IMR-90 (cell line): ENCODE measurements around the gene SCFD2. TPM values are rescaled to one million over a fixed set of nuclear protein-coding genes. Genes with fewer than 3 reads are reported as not detected.

Experiments used
- ATAC-seq: fragments of 200-7000 bp; cut with Tn5 transposase; 2 replicates; pipeline ENCODE4 v1.9.1; 2020; ENCODE audit warnings: low read depth, mild to moderate bottlenecking, moderate library complexity
- BruUV-seq: library from RNA; stranded (reverse); fragments of 400-500 nt; replicated peaks from 2 replicates; lab custom pipeline; 2021; lab: Mats Ljungman, UMichigan
- CTCF ChIA-PET: fragments of 300-600 bp; formaldehyde crosslinking; extraction: SDS; loops from one replicate; lab custom pipeline; 2021; ENCODE audit warnings: antibody characterized with exemption; lab: Yijun Ruan, JAX
- POLR2A ChIA-PET: fragments of 300-600 bp; sonication (Branson Sonifier 250); formaldehyde crosslinking; loops from one replicate; lab custom pipeline; 2022; ENCODE audit warnings: antibody characterized with exemption; ENCODE audit not compliant: unreplicated experiment; lab: Charles Lee
- DNase-seq: peaks from one replicate; pipeline ENCODE4 v3.0.0; 2013
- H2AFZ ChIP-seq: replicated peaks from 2 replicates; pipeline ENCODE3; 2013; ENCODE audit warnings: low read length, mild to moderate bottlenecking; ENCODE audit not compliant: poor library complexity
- H2AK5ac ChIP-seq: 2 replicates; pipeline ENCODE4 v1.6.1; 2013; ENCODE audit warnings: low read depth, low read length, inconsistent platforms
- H2AK9ac ChIP-seq: replicated peaks from 2 replicates; pipeline ENCODE3; 2013; ENCODE audit warnings: mild to moderate bottlenecking, low read depth, low read length, moderate library complexity; ENCODE audit not compliant: poor library complexity
- H2BK120ac ChIP-seq: 2 replicates; pipeline ENCODE4 v1.6.1; 2013; ENCODE audit warnings: low read depth, low read length, inconsistent platforms
- H2BK15ac ChIP-seq: 3 replicates; pipeline ENCODE4 v1.6.1; 2013; ENCODE audit warnings: low read depth, low read length, inconsistent platforms
- H2BK20ac ChIP-seq: 2 replicates; pipeline ENCODE4 v1.6.1; 2013; ENCODE audit warnings: low read depth, mild to moderate bottlenecking, inconsistent platforms, low read length, moderate library complexity
- H2BK5ac ChIP-seq: 2 replicates; pipeline ENCODE4 v1.6.1; 2013; ENCODE audit warnings: mild to moderate bottlenecking, low read depth, low read length, inconsistent platforms; ENCODE audit not compliant: poor library complexity, severe bottlenecking
- H3K14ac ChIP-seq: replicated peaks from 2 replicates; pipeline ENCODE4 v1.6.1; 2013; ENCODE audit warnings: low read depth, low read length, inconsistent platforms
- H3K18ac ChIP-seq: 2 replicates; pipeline ENCODE4 v1.6.1; 2013; ENCODE audit warnings: low read depth, low read length, control low read depth
- H3K23ac ChIP-seq: 2 replicates; pipeline ENCODE4 v1.6.1; 2013; ENCODE audit warnings: low read depth, low read length, inconsistent platforms
- H3K27ac ChIP-seq: 2 replicates; pipeline ENCODE4 v1.5.1; 2013; ENCODE audit warnings: mild to moderate bottlenecking, control low read depth, low read length; ENCODE audit not compliant: insufficient read depth
- H3K27me3 ChIP-seq: 2 replicates; pipeline ENCODE4 v1.6.1; 2013; ENCODE audit warnings: low read length; ENCODE audit not compliant: control insufficient read depth, insufficient read depth
- H3K36me3 ChIP-seq: 2 replicates; pipeline ENCODE4 v1.6.1; 2013; ENCODE audit warnings: low read length, mixed read lengths; ENCODE audit not compliant: control insufficient read depth, insufficient read depth
- H3K4ac ChIP-seq: 2 replicates; pipeline ENCODE4 v1.6.1; 2013; ENCODE audit warnings: low read depth, low read length, inconsistent platforms
- H3K4me1 ChIP-seq: 2 replicates; pipeline ENCODE4 v1.6.1; 2013; ENCODE audit warnings: low read length, mixed read lengths; ENCODE audit not compliant: control insufficient read depth, insufficient read depth
- H3K4me2 ChIP-seq: 2 replicates; pipeline ENCODE4 v1.6.1; 2013; ENCODE audit warnings: low read depth, mild to moderate bottlenecking, control low read depth, low read length, moderate library complexity
- H3K4me3 ChIP-seq: 2 replicates; pipeline ENCODE4 v1.5.1; 2013; ENCODE audit warnings: low read depth, mild to moderate bottlenecking, control low read depth, low read length, moderate library complexity; ENCODE audit not compliant: insufficient read depth
- H3K56ac ChIP-seq: 2 replicates; pipeline ENCODE4 v1.6.1; 2013; ENCODE audit warnings: low read length, inconsistent platforms; ENCODE audit not compliant: insufficient read depth; ENCODE audit errors: extremely low read depth
- H3K79me1 ChIP-seq, 2 experiments: 2 replicates each; pipeline ENCODE4 v1.6.1; 2013; ENCODE audit warnings: low read length in 2 of 2, inconsistent platforms in 1 of 2, low read depth in 1 of 2
- H3K9ac ChIP-seq: 2 replicates; pipeline ENCODE4 v1.6.1; 2013; ENCODE audit warnings: low read depth, low read length, control low read depth
- H3K9me1 ChIP-seq: 2 replicates; pipeline ENCODE4 v1.6.1; 2013; ENCODE audit warnings: low read length, inconsistent platforms; ENCODE audit not compliant: insufficient read depth
- H3K9me3 ChIP-seq: 2 replicates; pipeline ENCODE4 v1.6.1; 2013; ENCODE audit warnings: low read length; ENCODE audit not compliant: control insufficient read depth, insufficient read depth
- H4K20me1 ChIP-seq: 2 replicates; pipeline ENCODE4 v1.6.1; 2013; ENCODE audit warnings: low read length, inconsistent platforms; ENCODE audit not compliant: insufficient read depth
- H4K5ac ChIP-seq: 2 replicates; pipeline ENCODE4 v1.6.1; 2013; ENCODE audit warnings: mild to moderate bottlenecking, low read depth, low read length, control low read depth
- H4K8ac ChIP-seq, 2 experiments: 2 replicates each; pipeline ENCODE4 v1.6.1; 2013; ENCODE audit warnings: low read depth in 2 of 2, low read length in 2 of 2, control low read depth in 1 of 2, inconsistent platforms in 1 of 2
- H4K91ac ChIP-seq: 2 replicates; pipeline ENCODE4 v1.6.1; 2013; ENCODE audit warnings: low read depth, low read length, inconsistent platforms; ENCODE audit not compliant: insufficient read depth
- BHLHE40 ChIP-seq: fragments of 150-350 bp; IDR thresholded peaks from 2 replicates; pipeline ENCODE4 v1.6.1; 2016; ENCODE audit warnings: mild to moderate bottlenecking, low read depth, low read length
- CEBPB ChIP-seq: IDR thresholded peaks from 2 replicates; pipeline ENCODE4 v1.6.1; 2012; ENCODE audit warnings: low read depth, low read length, improper control_type of control experiment
- ELK1 ChIP-seq: fragments of 150-350 bp; IDR thresholded peaks from 2 replicates; pipeline ENCODE4 v1.6.1; 2016; ENCODE audit warnings: low read depth, mild to moderate bottlenecking, low read length, moderate library complexity, borderline replicate concordance
- FOS ChIP-seq: fragments of 150-350 bp; IDR thresholded peaks from 2 replicates; pipeline ENCODE4 v1.6.1; 2016; ENCODE audit warnings: low read depth, low read length
- MAFK ChIP-seq: IDR thresholded peaks from 2 replicates; pipeline ENCODE4 v1.6.1; 2012; ENCODE audit warnings: low read depth, low read length, improper control_type of control experiment
- MAZ ChIP-seq: IDR thresholded peaks from 2 replicates; pipeline ENCODE4 v1.6.1; 2012; ENCODE audit warnings: low read depth, mild to moderate bottlenecking, low read length, improper control_type of control experiment, moderate library complexity, borderline replicate concordance
- MXI1 ChIP-seq: IDR thresholded peaks from 2 replicates; pipeline ENCODE4 v1.6.1; 2012; ENCODE audit warnings: low read depth, mild to moderate bottlenecking, low read length, moderate library complexity, borderline replicate concordance
- POLR2A ChIP-seq: IDR thresholded peaks from 2 replicates; pipeline ENCODE4 v1.6.1; 2012; ENCODE audit warnings: mild to moderate bottlenecking, low read depth, low read length
- RAD21 ChIP-seq: IDR thresholded peaks from 2 replicates; pipeline ENCODE4 v1.6.1; 2012; ENCODE audit warnings: low read length, improper control_type of control experiment
- RFX5 ChIP-seq: IDR thresholded peaks from 2 replicates; pipeline ENCODE4 v1.8.0; 2012; ENCODE audit warnings: low read depth, mild to moderate bottlenecking, low read length, moderate library complexity
- SMC3 ChIP-seq: fragments of 150-350 bp; IDR thresholded peaks from 2 replicates; pipeline ENCODE4 v1.6.1; 2016; ENCODE audit warnings: low read depth, mild to moderate bottlenecking, antibody characterized with exemption, low read length, moderate library complexity
- USF2 ChIP-seq: fragments of 150-350 bp; IDR thresholded peaks from 2 replicates; pipeline ENCODE4 v1.6.1; 2017; ENCODE audit warnings: mild to moderate bottlenecking, antibody characterized with exemption, low read length, low read depth
- dilution Hi-C: fragments of 300-500 bp; cut with HindIII; formaldehyde crosslinking; loops from one replicate; pipeline ENCODE4 v1.14.3; 2018; ENCODE audit warnings: low sequenced_read_pairs; ENCODE audit not compliant: unreplicated experiment
- in situ Hi-C: fragments of 300-500 bp; cut with MboI; formaldehyde crosslinking; loops from 3 replicates; pipeline ENCODE4 v1.14.3; 2019; ENCODE audit warnings: low sequenced_read_pairs, inconsistent platforms, mixed read lengths
- intact Hi-C: fragments of 100-400 bp; cut with micrococcal nuclease; formaldehyde crosslinking; loops from 2 replicates; pipeline ENCODE4 v1.10.0; 2022
- polyA plus RNA-seq, 3 experiments: library from polyadenylated mRNA; depleted of rRNA; stranded (reverse); fragments of >200 nt; gene quantifications; 2 replicates each; pipeline ENCODE4 v1.2.3, GENCODE V29; 2012; ENCODE audit warnings: low replicate concordance in 1 of 3
- total RNA-seq: library from RNA; depleted of rRNA; stranded (reverse); fragments of >200 nt; gene quantifications from 2 replicates; pipeline ENCODE4 v1.2.3, GENCODE V29; 2012
- TF ChIP-seq, protein P1 (sequence below): conservative IDR thresholded peaks from 2 replicates; pipeline ENCODE4 v1.5.1; 2012; ENCODE audit warnings: mild to moderate bottlenecking, low read depth, low read length, improper control_type of control experiment

Gene SCFD2
- total and polyA plus RNA-seq, 2 of the 4 experiments (the other 2 are of a cell fraction): 18.9 to 62.4 TPM

- intact Hi-C loops (no loop called here), dilution Hi-C loops (no loop called here), in situ Hi-C loops (no loop called here)
- no peak overlapping the region for H4K91ac ChIP-seq
- H3K23ac ChIP-seq: no peak overlapping the region
- H2BK20ac ChIP-seq: no peak overlapping the region
- ATAC-seq (no peak), DNase-seq (no peak)
- H4K8ac ChIP-seq: no peak overlapping the region
- no peak overlapping the region for H3K4me2 ChIP-seq
- H2AFZ ChIP-seq: no peak overlapping the region
- no peaks in the 10 kb centered on the region for H3K36me3 ChIP-seq
- H2AK5ac ChIP-seq: no peak overlapping the region
- H3K9me1 ChIP-seq: 0 out of 2 replicates have a peak, but pooled peaks cover 3% of the 10 kb centered on the region
- H3K9me3 ChIP-seq: no peaks in the 10 kb centered on the region
- H4K5ac ChIP-seq: no peak overlapping the region
- ChIA-PET POLR2A (no interaction called here), CTCF (no interaction called here)
- H2AK9ac ChIP-seq: no peak overlapping the region
- no peak overlapping the region for H3K18ac ChIP-seq
- H3K27me3 ChIP-seq: no peaks in the 10 kb centered on the region
- no peak overlapping the region for H2BK15ac ChIP-seq
- no peak overlapping the region for H2BK120ac ChIP-seq
- peaks cover 0 to 5% of the 10 kb centered on the region in 2 experiments; a peak in 1 of 4 replicates for H3K79me1 ChIP-seq
- H3K9ac ChIP-seq: no peak overlapping the region
- H3K56ac ChIP-seq: no peak overlapping the region
- H4K20me1 ChIP-seq: no peaks in the 10 kb centered on the region
- H3K14ac ChIP-seq: no peak overlapping the region
- no peak overlapping the region for H3K4ac ChIP-seq
- no TSS peak for BruUV-seq
- H3K4me1 ChIP-seq: no peaks in the 10 kb centered on the region
- no peak overlapping the region for H3K4me3 ChIP-seq
- no peak overlapping the region for H2BK5ac ChIP-seq
- H3K27ac ChIP-seq: no peak overlapping the region
- TF ChIP-seq POLR2A: no peak
- TF ChIP-seq ELK1: no peak
- no peak for TF ChIP-seq RFX5
- no peak for TF ChIP-seq BHLHE40
- TF ChIP-seq, protein P1, sequence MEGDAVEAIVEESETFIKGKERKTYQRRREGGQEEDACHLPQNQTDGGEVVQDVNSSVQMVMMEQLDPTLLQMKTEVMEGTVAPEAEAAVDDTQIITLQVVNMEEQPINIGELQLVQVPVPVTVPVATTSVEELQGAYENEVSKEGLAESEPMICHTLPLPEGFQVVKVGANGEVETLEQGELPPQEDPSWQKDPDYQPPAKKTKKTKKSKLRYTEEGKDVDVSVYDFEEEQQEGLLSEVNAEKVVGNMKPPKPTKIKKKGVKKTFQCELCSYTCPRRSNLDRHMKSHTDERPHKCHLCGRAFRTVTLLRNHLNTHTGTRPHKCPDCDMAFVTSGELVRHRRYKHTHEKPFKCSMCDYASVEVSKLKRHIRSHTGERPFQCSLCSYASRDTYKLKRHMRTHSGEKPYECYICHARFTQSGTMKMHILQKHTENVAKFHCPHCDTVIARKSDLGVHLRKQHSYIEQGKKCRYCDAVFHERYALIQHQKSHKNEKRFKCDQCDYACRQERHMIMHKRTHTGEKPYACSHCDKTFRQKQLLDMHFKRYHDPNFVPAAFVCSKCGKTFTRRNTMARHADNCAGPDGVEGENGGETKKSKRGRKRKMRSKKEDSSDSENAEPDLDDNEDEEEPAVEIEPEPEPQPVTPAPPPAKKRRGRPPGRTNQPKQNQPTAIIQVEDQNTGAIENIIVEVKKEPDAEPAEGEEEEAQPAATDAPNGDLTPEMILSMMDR: no peak
- TF ChIP-seq SMC3: no peak
- no peak for TF ChIP-seq FOS
- TF ChIP-seq USF2: no peak
- TF ChIP-seq MAFK: no peak
- TF ChIP-seq MAZ: no peak
- TF ChIP-seq CEBPB: no peak
- no peak for TF ChIP-seq MXI1
- no peak for TF ChIP-seq RAD21
Observed at GRCh38 chr4:53234111-53234510, 131.8 kb downstream of the SCFD2 start.
